Activated CD8-positive, alpha-beta memory T cell treated with anti-CD3 and anti-CD28 coated beads, Interleukin-2, amount 50 U/mL, for 24 hours (primary cell): ENCODE data around the gene GNB5.
"Not testable (repeated sequence)": the region's sequence is repeated elsewhere in the genome, so short reads cannot be mapped to it uniquely, and the experiment has no call there.

Experiments used
- DNase-seq: peaks from one replicate; pipeline ENCODE4 v3.0.0-alpha.2; 2020; ENCODE audit errors: extremely low read depth

The GNB5 gene

GRCh38 chr15:52191207-52191606, at the start of gene GNB5:
Gene GNB5 (minus strand): TSS chr15:52191392. CDS start chr15:52184676, 6,716 bp downstream.
- no peak for DNase-seq

GRCh38 chr15:52240166-52240565, 49.0 kb upstream of the GNB5 start:
- DNase-seq: no peak

- DNase-seq: not testable (repeated sequence)
Observed at GRCh38 chr15:52238989-52239525, 47.9 kb upstream of the GNB5 start.

DNA sequence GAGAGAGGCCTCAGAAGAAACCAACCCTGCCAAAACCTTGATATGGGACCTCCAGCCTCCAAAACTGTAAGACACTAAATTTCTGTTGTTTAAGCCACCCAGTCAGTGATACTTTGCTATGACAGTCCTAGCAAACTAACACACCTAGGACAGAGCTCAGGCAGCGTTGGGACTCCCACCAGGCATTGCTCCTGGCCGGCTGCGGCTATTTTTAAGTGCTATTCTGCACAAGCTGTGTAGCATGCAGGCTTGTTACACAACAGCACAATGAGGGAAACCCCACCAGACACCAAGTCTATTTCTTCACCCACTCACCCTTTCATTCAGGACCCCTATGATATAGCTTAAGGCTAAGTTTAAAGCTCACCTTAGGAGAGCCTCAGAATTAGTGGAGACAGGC, 47.0 kb upstream of the GNB5 start:
- no peak for DNase-seq

DNA sequence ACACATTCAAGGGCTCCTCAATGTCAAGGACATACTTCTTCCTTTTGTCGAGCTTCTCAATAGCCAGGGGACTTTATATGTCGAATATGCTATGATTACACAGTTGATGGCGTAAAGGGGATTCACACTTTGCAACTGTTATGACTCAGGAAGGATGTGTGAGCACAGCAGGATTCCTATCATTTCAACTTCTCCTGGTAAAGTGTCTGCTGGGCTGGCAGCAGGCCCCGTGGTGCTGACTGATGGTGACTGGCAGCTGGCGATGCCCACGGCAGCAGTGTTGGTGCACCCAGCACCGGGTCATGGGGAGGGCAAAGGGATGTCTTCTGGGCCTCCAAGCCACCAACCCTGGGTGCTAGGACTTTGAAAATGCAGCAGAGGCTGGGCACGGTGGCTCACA, 44.8 kb upstream of the GNB5 start:
- no peak for DNase-seq

DNA sequence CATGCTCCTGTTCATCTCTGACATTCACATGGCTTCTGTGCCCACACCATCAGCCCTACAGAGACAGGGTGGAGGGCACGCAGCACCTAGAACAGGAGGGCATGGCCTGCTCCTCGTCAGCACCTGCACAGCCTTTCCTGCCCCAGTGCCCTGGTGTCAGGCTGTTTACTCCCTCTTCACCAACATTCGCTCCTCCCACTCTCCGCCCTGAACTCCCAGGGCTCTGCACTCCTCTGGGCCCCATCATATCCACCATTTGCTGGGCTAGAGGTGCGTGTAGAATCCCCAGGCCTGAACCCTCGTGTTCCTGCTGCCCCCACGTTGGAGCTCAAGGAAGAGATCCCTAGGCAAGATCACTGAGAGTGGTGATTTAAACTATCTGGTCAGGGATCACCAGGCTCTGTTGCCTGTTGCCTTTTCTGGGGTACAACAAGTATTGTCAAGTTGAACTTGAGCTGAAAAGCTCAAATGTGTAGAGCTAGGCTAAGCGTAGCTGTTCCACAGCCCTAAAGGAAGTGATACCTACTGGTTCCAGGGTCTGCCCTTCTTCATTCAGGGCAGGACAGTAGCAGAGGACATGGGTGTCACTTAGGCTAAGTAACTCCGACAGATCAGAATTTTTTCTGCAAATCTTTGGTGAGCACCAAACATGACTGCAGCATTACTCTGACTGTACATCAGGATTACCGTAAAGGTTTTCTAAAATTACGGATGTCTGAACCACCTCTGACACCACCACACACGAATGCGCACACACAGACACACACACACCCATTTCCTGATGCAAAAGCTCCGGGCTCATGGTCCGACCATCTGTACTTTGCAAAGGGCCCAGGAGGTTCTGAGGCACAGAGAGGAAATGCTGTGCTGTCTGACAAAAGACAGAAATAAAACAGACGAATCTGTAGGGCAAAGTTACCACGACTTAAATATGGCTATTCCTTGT, 43.7 kb upstream of the GNB5 start:
- no peak for DNase-seq

GRCh38 chr15:52233405-52233804, 42.2 kb upstream of the GNB5 start:
- DNase-seq: no peak

- no peak for DNase-seq
Observed at GRCh38 chr15:52232327-52232726, 41.1 kb upstream of the GNB5 start.

- DNase-seq: no peak
Observed at GRCh38 chr15:52230073-52230472, 38.9 kb upstream of the GNB5 start.

- no peak for DNase-seq
Observed at GRCh38 chr15:52228921-52229320, 37.7 kb upstream of the GNB5 start.

DNA sequence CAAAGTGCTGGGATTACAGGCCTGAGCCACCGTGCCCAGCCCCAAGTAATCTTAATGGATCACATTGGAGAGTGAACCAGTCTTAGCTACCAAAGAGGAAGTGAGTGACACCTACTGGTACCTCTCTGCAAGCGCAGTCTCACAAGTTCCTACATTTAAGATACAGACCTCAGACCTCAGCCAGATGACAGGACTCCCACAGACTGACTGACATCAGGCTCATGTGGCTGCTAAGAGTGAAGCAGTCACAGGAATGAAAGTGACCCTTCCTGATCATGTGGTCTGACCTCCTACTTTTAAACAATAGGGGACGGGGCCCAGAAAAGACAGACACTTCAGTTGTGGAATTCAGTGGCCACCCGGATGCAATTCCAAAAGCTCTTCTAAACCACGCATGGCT, 36.3 kb upstream of the GNB5 start:
- DNase-seq: peak; percentile 46

GRCh38 chr15:52225230-52225629, 34.0 kb upstream of the GNB5 start:
- DNase-seq: no peak

DNA sequence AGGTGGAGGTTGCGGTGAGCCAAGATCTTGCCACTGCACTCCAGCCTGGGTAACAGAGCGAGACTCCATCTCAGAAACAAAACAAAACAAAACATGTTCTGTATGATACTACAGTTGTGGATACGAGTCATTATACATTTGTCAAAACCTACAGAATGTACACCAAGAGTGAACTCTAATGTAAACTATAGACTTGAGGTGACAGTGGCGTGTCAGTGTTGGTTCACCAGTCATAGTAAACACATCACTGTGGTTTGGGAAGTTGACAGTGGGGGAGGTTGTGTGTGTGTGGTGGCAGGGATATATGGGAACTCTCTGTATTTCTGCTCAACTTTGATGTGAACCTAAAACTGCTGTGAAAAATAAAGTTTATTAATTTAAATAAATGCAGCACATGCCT, 33.0 kb upstream of the GNB5 start:
- no peak for DNase-seq

GRCh38 chr15:52221730-52222129, 30.5 kb upstream of the GNB5 start:
- DNase-seq: no peak

DNA sequence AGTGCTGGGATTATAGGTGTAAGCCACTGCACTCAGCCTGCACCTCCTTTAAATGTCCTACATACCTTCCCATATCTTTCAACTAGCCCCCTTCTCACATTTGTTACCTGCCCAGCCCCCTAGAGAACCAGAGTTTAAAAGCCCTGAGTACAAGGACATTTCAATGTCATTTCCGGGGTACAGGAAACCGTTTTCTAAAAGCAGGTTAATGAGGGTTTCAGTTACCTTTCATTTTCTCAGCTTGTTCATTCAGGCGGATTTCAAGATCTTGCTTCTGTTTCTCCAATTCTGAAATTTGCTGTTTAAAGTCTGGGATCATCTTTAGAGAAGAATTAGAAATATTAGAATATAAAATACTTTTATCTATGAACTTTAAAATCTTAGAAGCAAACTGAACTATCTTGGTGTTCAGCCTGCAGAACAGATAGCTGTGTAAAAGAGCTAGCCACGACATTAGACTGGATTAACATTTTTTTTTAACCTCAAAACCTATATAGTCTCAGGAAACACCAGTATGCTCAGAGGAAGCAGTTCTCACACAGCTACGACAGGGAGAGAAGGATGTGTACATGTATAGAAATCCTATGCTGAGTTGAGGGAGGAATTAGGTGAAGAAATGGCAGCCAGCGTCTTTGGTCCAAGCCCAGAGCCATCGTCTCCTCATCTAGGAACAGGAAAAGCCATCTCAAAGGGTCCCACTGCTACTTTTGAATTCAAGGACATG, 29.9 kb upstream of the GNB5 start:
- DNase-seq: no peak

DNA sequence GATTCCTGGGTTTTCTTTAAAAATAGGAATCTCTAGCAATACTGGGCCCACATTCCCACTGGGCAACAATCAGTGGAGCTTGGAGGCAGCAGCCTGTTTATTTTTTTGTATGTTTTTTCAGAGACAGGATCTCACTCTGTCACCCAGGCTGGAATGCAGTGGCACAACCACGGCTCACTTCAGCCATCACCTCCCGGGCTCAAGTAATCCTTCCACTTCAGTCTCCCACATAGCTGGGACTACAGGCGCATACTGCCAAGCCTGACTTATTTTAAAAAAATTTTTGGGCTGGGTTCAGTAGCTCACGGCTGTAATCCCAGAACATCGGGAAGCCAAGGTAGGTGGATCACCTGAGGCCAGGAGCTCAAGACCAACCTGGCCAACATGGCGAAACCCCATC, 29.1 kb upstream of the GNB5 start:
- no peak for DNase-seq

DNA sequence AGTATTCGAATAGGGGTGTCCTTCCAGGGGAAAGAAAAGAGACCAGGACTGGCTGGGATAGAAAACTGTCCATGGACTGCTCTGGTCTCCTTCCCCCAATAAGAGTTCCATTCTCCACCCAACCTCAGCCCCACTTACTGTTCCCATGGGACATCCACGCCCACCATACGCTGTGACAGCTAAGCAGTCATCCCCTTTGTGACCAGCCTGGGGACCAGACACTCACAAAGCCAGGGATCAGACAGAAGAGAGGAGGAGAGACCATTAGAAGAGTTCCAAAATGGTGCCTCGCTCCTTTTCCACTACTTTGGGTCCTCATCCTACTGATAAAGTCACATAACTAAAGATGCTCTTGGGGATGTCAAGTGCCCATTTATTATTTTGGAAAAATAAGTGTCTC, 27.6 kb upstream of the GNB5 start:
- DNase-seq: no peak

GRCh38 chr15:52218371-52218770, 27.2 kb upstream of the GNB5 start:
- DNase-seq: no peak

GRCh38 chr15:52217186-52217585, 26.0 kb upstream of the GNB5 start:
- no peak for DNase-seq

DNA sequence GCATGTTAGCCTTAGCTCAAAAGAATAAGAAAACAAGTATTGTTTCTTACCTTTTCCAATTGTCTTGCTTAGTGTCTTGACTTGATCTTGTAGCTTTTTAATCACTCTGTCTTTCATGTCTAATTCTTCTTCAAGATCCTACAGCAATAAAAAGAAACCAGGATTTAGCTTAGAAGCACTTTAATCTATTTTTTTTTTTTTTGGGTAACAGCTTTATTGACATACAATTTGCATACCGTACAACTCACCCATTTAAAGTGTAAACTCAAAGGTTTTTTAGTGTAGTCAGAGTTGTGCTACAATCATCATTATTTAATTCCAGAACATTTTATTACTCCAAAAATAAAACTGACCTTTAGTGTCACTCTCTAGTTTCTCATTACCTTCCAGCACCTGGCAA, 23.4 kb upstream of the GNB5 start:
- DNase-seq: no peak

- no peak for DNase-seq
Observed at GRCh38 chr15:52213206-52213605, 22.0 kb upstream of the GNB5 start.

DNA sequence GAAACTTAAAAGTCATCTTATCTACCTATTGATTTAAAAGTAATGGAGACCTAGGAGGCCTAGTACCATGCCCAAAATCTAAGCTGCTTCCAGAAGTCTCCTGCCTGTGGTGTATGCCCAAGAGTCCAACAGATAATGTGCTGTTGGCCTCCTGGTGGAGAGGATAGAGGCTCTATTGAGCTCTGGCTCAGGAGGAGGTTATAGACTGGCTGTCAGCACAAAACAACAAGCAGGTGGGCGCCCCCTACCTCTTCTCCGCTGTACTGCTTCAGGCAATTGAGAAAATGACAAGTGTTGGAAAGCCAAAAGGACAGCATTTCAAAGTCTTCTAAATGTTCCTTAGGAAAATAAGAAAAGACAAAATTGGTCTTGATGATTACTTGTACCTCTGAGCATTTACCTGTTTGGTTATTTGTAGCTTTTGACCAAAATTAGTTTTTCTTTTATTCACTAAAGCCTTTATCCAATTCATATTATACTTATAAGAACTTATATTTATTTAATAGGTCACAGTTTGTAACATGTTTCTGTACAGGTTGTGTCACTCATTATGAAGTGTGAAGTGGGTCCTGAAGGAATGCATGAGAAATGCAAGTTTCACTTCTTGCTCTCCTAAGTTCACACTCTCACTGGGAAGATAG, 17.2 kb upstream of the GNB5 start:
- DNase-seq: peak; percentile 26
